Ishikawa (cell line): Measurements from ENCODE around the gene TNP1.

Experiments
- CEBPB ChIP-seq: IDR thresholded peaks from 2 replicates; pipeline ENCODE4 v1.6.1; 2012
- CREB1 ChIP-seq: IDR thresholded peaks from 2 replicates; pipeline ENCODE4 v1.6.1; 2012; ENCODE audit warnings: low read depth
- EGR1 ChIP-seq: IDR thresholded peaks from 2 replicates; pipeline ENCODE4 v1.6.1; 2012
- EP300 ChIP-seq: IDR thresholded peaks from 2 replicates; pipeline ENCODE4 v1.6.1; 2012; ENCODE audit warnings: borderline replicate concordance
- FOXM1 ChIP-seq: IDR thresholded peaks from 2 replicates; pipeline ENCODE4 v1.6.1; 2012; ENCODE audit warnings: low read depth, borderline replicate concordance
- MAX ChIP-seq: IDR thresholded peaks from 2 replicates; pipeline ENCODE4 v1.6.1; 2012
- NFIC ChIP-seq: IDR thresholded peaks from 2 replicates; pipeline ENCODE4 v1.6.1; 2012
- RAD21 ChIP-seq: IDR thresholded peaks from 2 replicates; pipeline ENCODE4 v1.6.1; 2012; ENCODE audit warnings: low read depth
- REST ChIP-seq: IDR thresholded peaks from 2 replicates; pipeline ENCODE4 v1.6.1; 2012; ENCODE audit warnings: low read depth, mild to moderate bottlenecking
- TAF1 ChIP-seq: IDR thresholded peaks from 2 replicates; pipeline ENCODE4 v1.6.1; 2012; ENCODE audit warnings: low read depth, mild to moderate bottlenecking
- TCF12 ChIP-seq: IDR thresholded peaks from 2 replicates; pipeline ENCODE4 v1.6.1; 2012; ENCODE audit warnings: low read depth
- TEAD4 ChIP-seq: IDR thresholded peaks from 2 replicates; pipeline ENCODE4 v1.6.1; 2012
- USF1 ChIP-seq: IDR thresholded peaks from 2 replicates; pipeline ENCODE4 v1.6.1; 2012
- YY1 ChIP-seq: IDR thresholded peaks from 2 replicates; pipeline ENCODE4 v1.6.1; 2012; ENCODE audit warnings: low read depth
- ZBTB7A ChIP-seq: IDR thresholded peaks from 2 replicates; pipeline ENCODE4 v1.6.1; 2012; ENCODE audit warnings: low read depth

The TNP1 gene

GRCh38 chr2:216859944-216860343, at the start of gene TNP1:
TSS of gene TNP1 (minus strand) at chr2:216860064. CDS start at chr2:216860034, 30 bp downstream.
- TF ChIP-seq CREB1 = no peak
- no peak for TF ChIP-seq ZBTB7A
- no peak for TF ChIP-seq FOXM1

GRCh38 chr2:216908300-216908699, 48.4 kb upstream of the TNP1 start:
- TF ChIP-seq MAX = no peak
- TF ChIP-seq ZBTB7A = no peak
- no peak for TF ChIP-seq CREB1
- no peak for TF ChIP-seq TEAD4
- no peak for TF ChIP-seq YY1
- TF ChIP-seq NFIC = no peak
- TF ChIP-seq CEBPB = no peak
- no peak for TF ChIP-seq USF1
- no peak for TF ChIP-seq FOXM1
- no peak for TF ChIP-seq EGR1
- no peak for TF ChIP-seq TCF12
- TF ChIP-seq EP300 = no peak
- TF ChIP-seq TAF1 = no peak
- no peak for TF ChIP-seq REST
- no peak for TF ChIP-seq RAD21

GRCh38 chr2:216905649-216906329, 45.9 kb upstream of the TNP1 start:
- TF ChIP-seq EP300 = no peak

- TF ChIP-seq EGR1 = no peak
- TF ChIP-seq CEBPB = no peak
- TF ChIP-seq REST = no peak
- TF ChIP-seq NFIC = no peak
- no peak for TF ChIP-seq USF1
- no peak for TF ChIP-seq RAD21
- TF ChIP-seq TEAD4 = no peak
- no peak for TF ChIP-seq ZBTB7A
- no peak for TF ChIP-seq TAF1
- no peak for TF ChIP-seq FOXM1
- TF ChIP-seq CREB1 = no peak
- no peak for TF ChIP-seq TCF12
- TF ChIP-seq EP300 = no peak
- TF ChIP-seq MAX = no peak
- no peak for TF ChIP-seq YY1
These were observed 45.1 kb upstream of the TNP1 start for GRCh38 chr2:216904974-216905373.

- TF ChIP-seq TAF1 = no peak
- no peak for TF ChIP-seq FOXM1
- TF ChIP-seq EGR1 = no peak
- no peak for TF ChIP-seq YY1
- TF ChIP-seq MAX = no peak
- TF ChIP-seq EP300 = no peak
- no peak for TF ChIP-seq CREB1
- no peak for TF ChIP-seq REST
- no peak for TF ChIP-seq CEBPB
- TF ChIP-seq TEAD4 = no peak
- TF ChIP-seq RAD21 = no peak
- TF ChIP-seq NFIC = no peak
- TF ChIP-seq ZBTB7A = no peak
- no peak for TF ChIP-seq TCF12
- TF ChIP-seq USF1 = no peak
These were observed 44.7 kb upstream of the TNP1 start for GRCh38 chr2:216904554-216904953.
